Activated CD8-positive, alpha-beta memory T cell treated with anti-CD3 and anti-CD28 coated beads, Interleukin-2, amount 50 U/mL, for 1 hour (primary cell): ENCODE results near the gene TSHZ2.

Source experiments
- DNase-seq: peaks from one replicate; pipeline ENCODE4 v3.0.0-alpha.2; 2020; ENCODE audit errors: extremely low read depth

The TSHZ2 gene

GRCh38 chr20:53383916-53384315 lies 411.8 kb downstream of the TSHZ2 start:
- no peak for DNase-seq

- no peak for DNase-seq
Observed at GRCh38 chr20:53384392-53384791, 412.2 kb downstream of the TSHZ2 start.

GRCh38 chr20:53385941-53386767 lies 414.0 kb downstream of the TSHZ2 start:
- DNase-seq = no peak

DNA sequence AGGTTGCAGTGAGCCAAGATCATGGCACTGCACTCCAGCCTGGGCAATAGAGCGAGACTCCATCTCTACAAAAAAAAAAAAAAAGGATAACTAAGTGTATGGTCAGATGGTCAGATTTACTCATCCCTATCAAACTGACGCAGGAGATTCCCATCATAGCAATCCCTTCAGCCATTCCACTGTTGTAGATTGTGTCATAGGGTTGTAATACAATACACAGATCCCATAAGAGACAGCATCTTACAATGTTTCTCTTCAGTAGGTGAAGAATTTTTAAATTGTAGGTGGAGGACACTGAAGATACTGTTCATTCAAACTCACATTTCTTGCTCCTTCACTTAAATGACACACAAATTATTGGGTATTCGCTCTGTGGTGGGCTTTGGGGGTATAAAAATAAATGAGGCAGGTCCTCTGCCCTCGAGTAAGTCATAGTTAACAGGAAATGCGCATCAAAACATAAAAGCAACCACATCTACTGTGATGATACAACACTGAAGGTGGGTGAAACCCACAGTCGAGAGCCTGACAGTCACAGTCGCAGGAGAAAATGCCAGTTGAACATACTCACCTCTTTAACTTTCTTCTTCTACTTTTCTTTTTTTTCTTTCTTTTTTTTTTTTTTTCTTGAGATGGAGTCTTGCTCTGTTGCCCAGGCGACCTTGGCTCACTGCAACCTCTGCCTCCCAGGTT lies 416.0 kb downstream of the TSHZ2 start:
- DNase-seq = peak; percentile 28

- DNase-seq = no peak
Observed at GRCh38 chr20:53389516-53390300, 417.6 kb downstream of the TSHZ2 start.

DNA sequence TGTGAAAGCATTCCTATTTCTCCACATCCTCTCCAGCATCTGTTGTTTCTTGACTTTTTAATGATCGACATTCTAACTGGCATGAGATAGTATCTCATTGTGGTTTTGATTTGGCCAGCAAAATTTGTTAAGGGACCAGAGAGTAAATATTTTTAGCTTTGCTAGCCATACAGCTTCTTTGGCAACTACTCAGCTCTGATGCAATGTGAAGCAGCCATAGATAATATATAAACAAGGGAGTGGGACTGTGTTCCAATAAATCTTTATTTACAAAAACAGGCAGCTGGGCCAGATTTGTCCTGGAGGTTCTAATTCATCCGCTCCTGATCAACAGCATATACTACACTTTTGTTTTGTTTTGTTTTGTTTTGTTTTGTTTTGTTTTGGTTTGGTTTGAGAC lies 418.6 kb downstream of the TSHZ2 start:
- DNase-seq = no peak

DNA sequence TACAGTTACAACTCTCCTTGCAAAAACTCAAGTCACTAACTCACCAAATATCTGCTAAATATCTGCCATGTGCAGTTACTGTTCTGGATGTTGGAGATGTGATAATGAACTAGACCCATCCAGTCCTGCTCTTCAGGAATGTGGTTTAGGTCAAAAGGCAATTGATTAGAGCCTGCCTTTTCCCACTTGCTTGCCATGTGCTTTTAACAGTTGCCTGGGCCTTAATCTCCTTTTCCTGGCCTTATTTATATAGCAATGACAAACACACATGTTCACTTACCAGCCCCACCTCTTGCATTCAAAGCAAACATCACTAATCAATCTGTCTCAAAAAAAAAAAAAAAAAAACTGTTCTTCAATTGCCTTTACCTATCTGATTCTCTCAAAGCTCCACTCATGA lies 422.3 kb downstream of the TSHZ2 start:
- no peak for DNase-seq

DNA sequence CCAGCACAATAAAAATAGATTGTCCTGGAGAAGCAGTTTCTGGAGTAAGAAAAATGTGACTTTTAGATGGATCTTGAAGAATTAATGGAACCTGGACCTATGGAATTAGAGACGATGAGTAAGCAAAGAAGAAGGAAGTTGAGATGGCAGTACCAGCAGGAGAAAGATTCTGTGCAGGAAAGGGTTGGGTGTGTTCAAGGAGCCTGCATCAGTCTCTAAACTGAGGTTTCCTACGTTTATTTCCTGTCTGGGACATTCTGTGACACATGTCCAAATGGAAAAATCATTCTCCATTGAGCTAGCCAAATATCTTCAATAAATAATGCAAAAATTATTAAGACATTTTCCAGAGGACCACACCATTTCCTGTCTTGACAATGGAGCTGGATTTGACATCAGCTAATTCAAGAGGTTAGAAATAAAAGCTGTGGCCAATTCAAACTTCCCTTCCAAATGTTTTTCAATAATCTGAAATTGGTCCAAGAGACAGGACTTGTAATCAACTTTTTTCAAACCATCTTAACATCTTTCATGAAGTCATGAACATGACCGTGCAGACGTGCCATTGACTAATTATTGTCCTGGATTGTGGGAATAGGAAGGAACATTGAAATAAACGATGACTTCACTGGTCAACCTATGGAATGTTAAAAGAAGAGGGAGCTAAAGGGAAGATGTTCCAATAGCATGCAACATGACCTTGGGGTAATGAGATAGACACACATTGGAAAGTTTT lies 423.2 kb downstream of the TSHZ2 start:
- DNase-seq = no peak

- DNase-seq = no peak
Observed at GRCh38 chr20:53399083-53399482, 426.9 kb downstream of the TSHZ2 start.

DNA sequence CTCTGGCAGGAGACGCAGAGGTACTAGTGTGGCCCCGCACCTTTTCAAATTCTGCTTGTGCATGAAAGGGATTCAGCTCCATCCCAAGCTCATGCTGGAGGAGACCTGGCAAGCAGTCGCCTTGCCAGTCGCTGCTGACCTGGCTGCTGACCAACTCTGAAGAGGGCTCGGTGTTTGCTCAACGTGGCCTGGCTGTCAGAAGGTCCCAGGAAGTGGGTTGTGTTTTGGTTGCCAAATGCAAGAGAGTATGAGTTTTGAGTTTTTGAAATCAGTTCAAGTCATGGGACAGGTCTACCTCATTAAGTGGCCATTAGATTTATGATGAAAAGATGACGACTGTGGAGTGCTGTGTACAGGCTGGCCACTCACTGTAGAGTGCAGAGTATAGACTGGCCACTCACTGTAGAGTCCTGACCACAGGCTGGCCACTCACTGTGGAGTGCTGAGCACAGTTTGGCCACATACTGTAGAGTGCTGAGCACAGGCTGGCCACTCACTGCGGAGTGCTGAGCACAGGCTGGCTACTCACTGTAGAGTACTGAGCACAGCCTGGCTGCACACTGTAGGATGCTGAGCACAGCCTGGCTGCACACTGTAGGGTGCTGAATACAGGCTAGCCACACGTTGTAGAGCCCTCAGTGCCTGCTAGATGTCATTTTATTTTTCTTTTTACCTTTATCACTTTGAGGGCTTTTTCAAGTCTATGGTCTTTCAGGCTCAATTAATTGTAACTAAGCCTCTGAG lies 427.6 kb downstream of the TSHZ2 start:
- no peak for DNase-seq

DNA sequence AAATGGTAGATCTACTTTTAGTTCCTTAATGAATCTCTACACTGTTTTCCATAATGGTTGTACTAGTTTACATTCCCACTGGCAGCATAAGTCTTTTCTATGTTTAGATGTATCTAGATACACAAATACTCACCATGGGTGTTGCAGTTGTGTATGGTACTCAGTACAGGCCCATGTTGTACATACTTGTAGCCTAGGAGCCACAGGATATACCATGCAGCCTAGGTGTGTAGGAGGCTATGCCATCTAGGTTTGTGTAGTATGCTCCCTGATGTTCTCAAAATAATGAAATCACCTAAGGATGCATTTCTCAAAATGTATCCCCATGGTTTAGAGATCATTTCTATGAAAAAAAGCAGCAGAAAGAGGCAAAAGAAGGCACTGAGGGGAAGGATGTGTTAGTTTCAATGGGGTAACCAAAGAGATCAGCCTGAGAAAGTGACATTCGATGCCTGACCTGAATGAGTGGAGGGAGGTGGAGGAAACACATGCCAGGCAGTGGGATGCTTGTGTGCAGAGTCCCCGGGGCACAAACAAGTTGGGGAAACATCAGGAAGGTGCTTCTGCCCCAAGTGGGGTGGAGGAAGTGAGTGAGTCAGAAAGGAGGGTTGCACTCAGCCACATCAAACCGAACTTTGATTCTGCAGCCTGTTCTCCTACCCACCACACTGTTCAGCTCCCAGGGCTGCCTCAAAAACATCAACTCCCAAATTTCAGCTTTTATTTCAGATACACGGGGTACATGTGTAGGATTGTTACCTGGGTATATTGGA lies 430.3 kb downstream of the TSHZ2 start:
- DNase-seq = peak; percentile 27

- DNase-seq = no peak
Observed at GRCh38 chr20:53403029-53403428, 430.9 kb downstream of the TSHZ2 start.

- DNase-seq = no peak
Observed at GRCh38 chr20:53405139-53405538, 433.0 kb downstream of the TSHZ2 start.

DNA sequence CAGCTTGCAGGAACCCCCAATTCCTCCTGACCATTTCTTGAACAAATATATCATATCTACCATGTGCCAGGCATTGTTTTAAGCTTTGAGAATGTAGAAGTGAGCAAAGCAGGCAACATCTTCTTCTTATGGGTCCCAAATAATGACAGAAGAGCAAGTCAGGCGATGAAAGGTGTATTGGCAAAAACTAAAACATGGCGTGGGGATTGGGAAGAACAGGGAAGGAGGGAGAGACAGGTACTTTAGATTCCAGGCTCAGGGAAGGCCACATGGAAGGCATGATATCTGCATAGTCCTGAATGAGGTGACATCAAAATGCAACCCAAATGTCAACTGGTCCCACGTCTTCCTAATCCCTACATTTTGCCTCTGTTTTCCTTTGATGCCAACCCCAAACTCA lies 434.4 kb downstream of the TSHZ2 start:
- DNase-seq = no peak

DNA sequence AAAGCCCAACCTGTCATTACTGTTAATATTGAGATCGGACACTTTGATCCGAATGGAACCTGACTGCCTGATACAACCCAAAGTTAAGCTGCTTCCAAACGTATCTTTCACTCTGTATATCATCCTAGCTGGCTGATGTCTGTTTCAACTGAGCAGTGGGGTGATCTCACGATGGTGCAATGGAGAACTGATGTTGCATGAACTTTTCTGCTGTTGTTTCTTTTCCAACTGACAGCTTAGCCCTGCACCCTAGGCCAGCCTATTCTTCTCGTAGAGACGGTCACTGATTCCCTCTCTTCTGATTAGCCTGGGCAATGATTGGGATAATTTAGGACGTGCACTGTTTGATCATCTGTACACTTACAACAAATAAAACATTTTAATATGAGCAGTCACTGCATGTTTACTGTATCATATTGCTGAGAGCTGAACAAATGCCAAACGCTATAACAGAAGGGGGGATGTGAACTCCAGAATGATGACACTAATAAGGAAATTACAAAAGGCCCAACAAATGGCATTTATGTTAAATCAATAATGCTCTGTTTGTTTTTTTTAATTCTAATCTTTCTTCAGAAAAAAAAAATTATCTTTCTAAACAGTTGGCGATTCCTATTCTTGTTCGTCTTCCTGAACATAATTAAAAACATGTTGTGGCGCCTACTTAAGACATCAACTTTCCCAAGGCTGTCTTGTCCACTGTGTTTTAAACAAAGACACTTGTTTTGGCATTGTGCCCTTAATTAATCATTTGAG lies 436.7 kb downstream of the TSHZ2 start:
- no peak for DNase-seq

DNA sequence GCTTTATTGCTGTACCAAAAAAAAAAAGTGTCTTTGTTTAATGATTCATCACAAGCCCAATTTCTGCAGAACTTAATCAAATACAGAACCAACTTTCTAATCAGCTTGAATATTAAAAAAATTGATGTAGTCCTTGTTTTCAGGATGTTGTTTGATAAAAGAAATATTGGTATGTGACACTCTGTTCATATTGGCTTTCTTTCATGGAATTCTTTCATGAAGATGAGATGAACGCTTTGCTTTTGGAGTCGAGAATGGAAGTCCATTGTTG lies 437.2 kb downstream of the TSHZ2 start:
- DNase-seq = no peak

GRCh38 chr20:53411129-53411528 lies 439.0 kb downstream of the TSHZ2 start:
- no peak for DNase-seq

- no peak for DNase-seq
Observed at GRCh38 chr20:53411891-53412290, 439.7 kb downstream of the TSHZ2 start.

- DNase-seq = no peak
Observed at GRCh38 chr20:53412577-53413185, 440.5 kb downstream of the TSHZ2 start.
